ENCODE results near the gene JAZF1. TPM values are rescaled to one million over a fixed set of nuclear protein-coding genes. Genes with fewer than 3 reads are reported as not detected.

Gene JAZF1
- total RNA-seq, 1 experiment from 2014 or later = 3.4 TPM

- no peak for TF ChIP-seq SP1 (IDR thresholded peaks at IDR 0.05; ENCODE audit: low read depth)
- no peak for TF ChIP-seq CBX3 (IDR thresholded peaks at IDR 0.05; ENCODE audit: low read depth)
- TF ChIP-seq JUND (IDR thresholded peaks at IDR 0.05) = no peak
- no peak for TF ChIP-seq SRF (IDR thresholded peaks at IDR 0.05; ENCODE audit: low read depth)
- no peak for TF ChIP-seq EGR1 (IDR thresholded peaks at IDR 0.05; ENCODE audit: low read depth)
- TF ChIP-seq CTCF (IDR thresholded peaks at IDR 0.05 in 2 of 3, conservative IDR thresholded peaks at IDR 0.05 in 1 of 3; ENCODE audit: borderline replicate concordance in 1 of 3, insufficient read depth in 1 of 3, low read depth in 2 of 3, low read length in 2 of 3) = no peak
- TF ChIP-seq YY1 (IDR thresholded peaks at IDR 0.05; ENCODE audit: extremely low read depth, insufficient replicate concordance, low read depth, low read length) = no peak
- TF ChIP-seq ZBTB33 (IDR thresholded peaks at IDR 0.05; ENCODE audit: extremely low read depth, insufficient replicate concordance, low read length) = no peak
- TF ChIP-seq TCF7L2 (IDR thresholded peaks at IDR 0.05; ENCODE audit: borderline replicate concordance, extremely low read depth, insufficient read depth, insufficient read length) = no peak
- TF ChIP-seq RAD21 (IDR thresholded peaks at IDR 0.05; ENCODE audit: low read depth) = no peak
- TF ChIP-seq POLR2AphosphoS5 (IDR thresholded peaks at IDR 0.05; ENCODE audit: low read depth, low read length) = no peak
- TF ChIP-seq CEBPB (IDR thresholded peaks at IDR 0.05; ENCODE audit: low read depth) = no peak
- no peak for TF ChIP-seq MAX (IDR thresholded peaks at IDR 0.05)
- no peak for TF ChIP-seq EZH2phosphoT487 (IDR thresholded peaks at IDR 0.05; ENCODE audit: borderline replicate concordance)
- TF ChIP-seq ELF1 (IDR thresholded peaks at IDR 0.05; ENCODE audit: borderline replicate concordance, low read depth) = no peak
- no peak for TF ChIP-seq FOSL1 (IDR thresholded peaks at IDR 0.05; ENCODE audit: low read depth)
- DNase-seq (ENCODE audit: low read depth, low spot score) (no peak), ATAC-seq (no peak)
- no TSS peak for BruUV-seq (replicated peaks)
- H3K9me2 ChIP-seq (ENCODE audit: insufficient read depth) = no peaks in the 10 kb centered on the region
- no peak overlapping the region for H3K4me2 ChIP-seq (ENCODE audit: low read length)
- ChIA-PET CTCF (interaction anchor here (1.3 kb wide), 1 partner anchor 300 kb away, joined by 3 read pairs; no protein-coding TSS in a partner anchor), RAD21 (ENCODE audit: low non-redundant PET in 1 of 2, low total read pairs in 2 of 2, uncharacterized antibody in 2 of 2, unreplicated experiment in 2 of 2) (no interaction called here), POLR2A (no interaction called here)
- H3K27me3 ChIP-seq (ENCODE audit: insufficient read depth, low read length) = no peaks in the 10 kb centered on the region
- no peaks in the 10 kb centered on the region for H3K36me3 ChIP-seq (ENCODE audit: control insufficient read depth in 1 of 2, insufficient read depth in 2 of 2, low read length in 2 of 2)
- H3K9ac ChIP-seq (ENCODE audit: low read length) = no peak overlapping the region
- intact Hi-C loops (cut with micrococcal nuclease) = no loop called here
- H3K79me2 ChIP-seq (ENCODE audit: insufficient read depth, low read length) = no peaks in the 10 kb centered on the region
- H2AFZ ChIP-seq (ENCODE audit: low read depth, low read length, poor library complexity, severe bottlenecking) = no peak overlapping the region
- no peaks in the 10 kb centered on the region for H4K20me1 ChIP-seq (ENCODE audit: insufficient read depth)
- no peak overlapping the region for H3K27ac ChIP-seq (ENCODE audit: low read depth, low read length)
- no peak overlapping the region for H3K4me3 ChIP-seq (replicated peaks in 1 of 2; ENCODE audit: low read depth in 1 of 2, low read length in 2 of 2)
- no peaks in the 10 kb centered on the region for H3K9me3 ChIP-seq (ENCODE audit: control insufficient read depth in 1 of 2, insufficient read depth in 1 of 2, low read depth in 1 of 2, low read length in 2 of 2)
- H3K4me1 ChIP-seq (ENCODE audit: control insufficient read depth in 1 of 2, insufficient read depth in 2 of 2, low read length in 2 of 2) = no peaks in the 10 kb centered on the region
These were observed 274.6 kb downstream of the JAZF1 start for GRCh38 chr7:27905951-27906350.
